Measurements from ENCODE around the gene NPBWR2. TPM values are rescaled to one million over a fixed set of nuclear protein-coding genes. Genes with fewer than 3 reads are reported as not detected.

Gene NPBWR2
- total and polyA plus RNA-seq, 5 experiments from 2014 or later, result not detected

GRCh38 chr20:64149809-64150560 is 42.6 kb upstream of the NPBWR2 start:
- POLR2A ChIA-PET, result no interaction called here
- Mint-ChIP-seq H3K4me3 (no peak overlapping the region), H3K36me3 (peaks cover 0 to 3% (median 2%) of the 10 kb centered on the region in 3 donors), H3K27me3 (peaks cover 0 to 11% (median 0%) of the 10 kb centered on the region in 5 donors), H3K4me1 (peaks cover 0 to 5% (median under 1%) of the 10 kb centered on the region in 4 donors), H3K9me3 (peaks cover 0 to 5% (median 2%) of the 10 kb centered on the region in 9 donors), H3K27ac (peak overlapping the region in 1 of 10 donors; percentile 46)
- no peak for ATAC-seq
- no peak for DNase-seq

- DNase-seq (no peak), ATAC-seq (no peak)
- Mint-ChIP-seq H3K4me3 (no peak overlapping the region), H3K27me3 (peaks cover 0 to 14% (median 1%) of the 10 kb centered on the region in 5 donors), H3K36me3 (peaks cover 0 to 11% (median 4%) of the 10 kb centered on the region in 3 donors), H3K4me1 (peaks cover 0 to 5% (median under 1%) of the 10 kb centered on the region in 4 donors), H3K9me3 (peaks cover 0 to 14% (median 10%) of the 10 kb centered on the region in 9 donors), H3K27ac (no peak overlapping the region)
- POLR2A ChIA-PET, result no interaction called here
Observed at GRCh38 chr20:64149141-64149540, 41.8 kb upstream of the NPBWR2 start.

- POLR2A ChIA-PET, result interaction anchor here (0.5 kb wide), 1 partner anchor 111 kb away, joined by 3 read pairs; no protein-coding TSS in a partner anchor
- no peak overlapping the region for H3K4me3 Mint-ChIP-seq
- ATAC-seq (no peak), DNase-seq (no peak)
- H3K27me3 Mint-ChIP-seq, result peaks cover 0 to 13% (median 0%) of the 10 kb centered on the region in 5 donors
- H3K4me1 Mint-ChIP-seq, result peaks cover 0 to 4% (median under 1%) of the 10 kb centered on the region in 4 donors
- H3K27ac Mint-ChIP-seq, result no peak overlapping the region
- peaks cover 0 to 16% (median 10%) of the 10 kb centered on the region in 9 donors for H3K9me3 Mint-ChIP-seq
- H3K36me3 Mint-ChIP-seq, result peaks cover 0 to 12% (median 4%) of the 10 kb centered on the region in 3 donors
Observed at GRCh38 chr20:64148581-64148980, 41.2 kb upstream of the NPBWR2 start.

GRCh38 chr20:64146936-64147477 is 39.6 kb upstream of the NPBWR2 start:
- peaks cover 0 to 17% (median 5%) of the 10 kb centered on the region in 5 donors for H3K27me3 Mint-ChIP-seq
- H3K9me3 Mint-ChIP-seq, result peaks cover 0 to 16% (median 10%) of the 10 kb centered on the region in 9 donors
- DNase-seq, result no peak
- no peak overlapping the region for H3K4me3 Mint-ChIP-seq
- no peak for ATAC-seq
- POLR2A ChIA-PET, result interaction anchor here (0.6 kb wide), 1 partner anchor 289 kb away, joined by 4 read pairs; no protein-coding TSS in a partner anchor
- peaks cover 0 to 1% (median 0%) of the 10 kb centered on the region in 4 donors for H3K4me1 Mint-ChIP-seq
- H3K36me3 Mint-ChIP-seq, result peaks cover 0 to 12% (median 4%) of the 10 kb centered on the region in 3 donors
- H3K27ac Mint-ChIP-seq, result no peak overlapping the region

- H3K27me3 Mint-ChIP-seq, result peaks cover 0 to 18% (median 5%) of the 10 kb centered on the region in 5 donors
- H3K4me1 Mint-ChIP-seq, result peaks cover 0 to 1% (median 0%) of the 10 kb centered on the region in 4 donors
- no peak overlapping the region for H3K27ac Mint-ChIP-seq
- peaks cover 0 to 12% (median 4%) of the 10 kb centered on the region in 3 donors for H3K36me3 Mint-ChIP-seq
- POLR2A ChIA-PET, result no interaction called here
- ATAC-seq (no peak), DNase-seq (no peak)
- H3K9me3 Mint-ChIP-seq, result peaks cover 0 to 16% (median 10%) of the 10 kb centered on the region in 9 donors
- H3K4me3 Mint-ChIP-seq, result no peak overlapping the region
Observed at GRCh38 chr20:64146301-64146935, 39.1 kb upstream of the NPBWR2 start.

- H3K9me3 Mint-ChIP-seq, result peaks cover 0 to 16% (median 10%) of the 10 kb centered on the region in 9 donors
- no peak overlapping the region for H3K27ac Mint-ChIP-seq
- peaks cover 0 to 12% (median 4%) of the 10 kb centered on the region in 3 donors for H3K36me3 Mint-ChIP-seq
- ATAC-seq (no peak), DNase-seq (no peak)
- POLR2A ChIA-PET, result no interaction called here
- no peak overlapping the region for H3K4me3 Mint-ChIP-seq
- H3K27me3 Mint-ChIP-seq, result peaks cover 0 to 22% (median 5%) of the 10 kb centered on the region in 5 donors
- H3K4me1 Mint-ChIP-seq, result peaks cover 0 to under 1% (median 0%) of the 10 kb centered on the region in 4 donors
Observed at GRCh38 chr20:64145458-64146300, 38.3 kb upstream of the NPBWR2 start.

GRCh38 chr20:64144144-64144912 is 37.0 kb upstream of the NPBWR2 start:
- H3K36me3 Mint-ChIP-seq, result peaks cover 0 to 12% (median 4%) of the 10 kb centered on the region in 3 donors
- POLR2A ChIA-PET, result no interaction called here
- H3K27me3 Mint-ChIP-seq, result peaks cover 0 to 25% (median 5%) of the 10 kb centered on the region in 5 donors
- no peak overlapping the region for H3K4me3 Mint-ChIP-seq
- no peak overlapping the region for H3K27ac Mint-ChIP-seq
- no peak for ATAC-seq
- DNase-seq, result no peak
- no peaks in the 10 kb centered on the region for H3K4me1 Mint-ChIP-seq
- H3K9me3 Mint-ChIP-seq, result peaks cover 0 to 16% (median 10%) of the 10 kb centered on the region in 9 donors

GRCh38 chr20:64143018-64143801 is 35.8 kb upstream of the NPBWR2 start:
- ATAC-seq (no peak), DNase-seq (no peak)
- POLR2A ChIA-PET, result no interaction called here
- H3K27ac Mint-ChIP-seq, result no peak overlapping the region
- no peak overlapping the region for H3K4me3 Mint-ChIP-seq
- H3K9me3 Mint-ChIP-seq, result peaks cover 0 to 16% (median 10%) of the 10 kb centered on the region in 9 donors
- H3K36me3 Mint-ChIP-seq, result peaks cover 0 to 12% (median 4%) of the 10 kb centered on the region in 3 donors
- no peaks in the 10 kb centered on the region for H3K4me1 Mint-ChIP-seq
- peaks cover 0 to 25% (median 5%) of the 10 kb centered on the region in 5 donors for H3K27me3 Mint-ChIP-seq

- Mint-ChIP-seq H3K27me3 (peaks cover 0 to 25% (median 5%) of the 10 kb centered on the region in 5 donors), H3K4me3 (no peak overlapping the region), H3K27ac (no peak overlapping the region), H3K36me3 (peaks cover 0 to 12% (median 4%) of the 10 kb centered on the region in 3 donors), H3K9me3 (peaks cover 0 to 16% (median 10%) of the 10 kb centered on the region in 9 donors), H3K4me1 (no peaks in the 10 kb centered on the region)
- no peak for ATAC-seq
- no peak for DNase-seq
- POLR2A ChIA-PET, result no interaction called here
Observed at GRCh38 chr20:64142590-64142989, 35.2 kb upstream of the NPBWR2 start.

- H3K27me3 Mint-ChIP-seq, result peaks cover 0 to 30% (median 5%) of the 10 kb centered on the region in 5 donors
- no peak for ATAC-seq
- no peak overlapping the region for H3K27ac Mint-ChIP-seq
- H3K36me3 Mint-ChIP-seq, result peaks cover 0 to 12% (median 4%) of the 10 kb centered on the region in 3 donors
- DNase-seq, result no peak
- H3K9me3 Mint-ChIP-seq, result peaks cover 0 to 16% (median 9%) of the 10 kb centered on the region in 9 donors
- POLR2A ChIA-PET, result no interaction called here
- H3K4me3 Mint-ChIP-seq, result no peak overlapping the region
- H3K4me1 Mint-ChIP-seq, result no peaks in the 10 kb centered on the region
Observed at GRCh38 chr20:64140956-64141355, 33.6 kb upstream of the NPBWR2 start.
